OCI-M2 (cell line): ENCODE measurements around the gene RHCE.
"Not testable (repeated sequence)": the region's sequence is repeated elsewhere in the genome, so short reads cannot be mapped to it uniquely, and the experiment has no call there.

ENCODE experiments used
- DNase-seq: peaks from one replicate; lab custom pipeline; 2025; ENCODE audit not compliant: unreplicated experiment; lab: John Stamatoyannopoulos, UW

The RHCE gene

GRCh38 chr1:25433389-25434186 is 13.0 kb upstream of the RHCE start:
- no peak for DNase-seq

GRCh38 chr1:25432749-25433388 is 12.2 kb upstream of the RHCE start:
- no peak for DNase-seq

GRCh38 chr1:25431955-25432719 is 11.5 kb upstream of the RHCE start:
- DNase-seq, result no peak

GRCh38 chr1:25430967-25431881 is 10.6 kb upstream of the RHCE start:
- DNase-seq, result no peak

- peak; percentile 61 for DNase-seq
Measured at GRCh38 chr1:25430073-25430966, 9.7 kb upstream of the RHCE start, which contains the start of gene MACO1. Gene MACO1 (plus strand): TSS chr1:25430897. CDS start chr1:25431099, 202 bp downstream.

- no peak for DNase-seq
Measured at GRCh38 chr1:25428475-25429166, 8.0 kb upstream of the RHCE start.

GRCh38 chr1:25427696-25428095 is 7.1 kb upstream of the RHCE start:
- DNase-seq, result no peak

GRCh38 chr1:25425098-25426085 is 4.8 kb upstream of the RHCE start:
- DNase-seq, result no peak

GRCh38 chr1:25423206-25423605 is 2.6 kb upstream of the RHCE start:
- not testable (repeated sequence) for DNase-seq

- DNase-seq, result not testable (repeated sequence)
Measured at GRCh38 chr1:25419339-25419738, 1.3 kb downstream of the RHCE start.

GRCh38 chr1:25417280-25417679 is 3.3 kb downstream of the RHCE start:
- not testable (repeated sequence) for DNase-seq

- DNase-seq, result not testable (repeated sequence)
Measured at GRCh38 chr1:25414578-25414977, 6.0 kb downstream of the RHCE start.

- not testable (repeated sequence) for DNase-seq
Measured at GRCh38 chr1:25414157-25414556, 6.5 kb downstream of the RHCE start.

GRCh38 chr1:25412872-25413623 is 7.6 kb downstream of the RHCE start:
- peak; percentile 55 for DNase-seq

- not testable (repeated sequence) for DNase-seq
Measured at GRCh38 chr1:25409641-25410427, 10.8 kb downstream of the RHCE start.

- DNase-seq, result not testable (repeated sequence)
Measured at GRCh38 chr1:25405731-25406305, 14.8 kb downstream of the RHCE start.
